GM19328 (cell line): ENCODE results near the gene P2RY6.

Source experiments
- ATAC-seq: cut with Tn5 transposase; IDR thresholded peaks from one replicate; pipeline ENCODE4 v1.9.1; 2021; ENCODE audit warnings: mild to moderate bottlenecking, moderate library complexity; ENCODE audit not compliant: unreplicated experiment

P2RY6 gene

DNA sequence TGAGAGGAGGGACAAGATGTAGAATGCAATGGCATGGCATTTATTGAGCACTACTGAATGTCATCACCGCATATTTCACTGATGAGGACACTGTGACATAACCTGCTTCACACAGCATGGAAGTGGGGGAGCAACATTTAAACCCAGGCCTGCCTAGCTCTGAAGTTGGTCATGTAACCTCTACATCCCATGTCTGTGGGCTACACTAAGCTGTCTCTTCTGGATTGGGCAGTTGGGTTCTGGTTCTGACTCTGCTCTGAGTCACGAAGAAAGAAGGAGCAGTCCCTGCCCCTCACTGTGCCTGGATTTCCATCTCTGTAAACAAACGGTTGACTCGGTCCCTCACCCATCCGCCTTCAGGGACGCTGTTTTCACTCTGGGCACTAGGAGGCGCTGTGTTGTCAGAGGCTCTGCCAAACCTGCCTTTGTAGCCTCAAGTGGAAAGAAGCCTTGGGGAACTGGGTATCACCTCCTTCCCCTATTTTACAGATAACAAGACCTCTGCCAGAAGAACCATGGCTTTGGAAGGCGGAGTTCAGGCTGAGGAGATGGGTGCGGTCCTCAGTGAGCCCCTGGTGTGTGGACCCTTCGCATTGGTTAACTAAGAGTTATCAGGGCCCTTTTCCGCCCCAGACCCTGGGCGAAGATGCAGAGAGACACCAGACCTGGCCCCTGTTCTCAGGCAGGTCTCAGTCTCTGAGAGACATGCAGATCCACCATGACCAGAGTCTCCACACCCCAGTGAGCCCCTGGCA is 23.3 kb downstream of the P2RY6 start:
- no peak for ATAC-seq

GRCh38 chr11:73295996-73296318 is 23.8 kb downstream of the P2RY6 start:
- ATAC-seq, result no peak

- ATAC-seq, result no peak
These were observed 24.5 kb downstream of the P2RY6 start for GRCh38 chr11:73296501-73297230.

GRCh38 chr11:73297231-73297590 is 25.1 kb downstream of the P2RY6 start:
- no peak for ATAC-seq

- no peak for ATAC-seq
These were observed 25.6 kb downstream of the P2RY6 start for GRCh38 chr11:73297702-73298101.

DNA sequence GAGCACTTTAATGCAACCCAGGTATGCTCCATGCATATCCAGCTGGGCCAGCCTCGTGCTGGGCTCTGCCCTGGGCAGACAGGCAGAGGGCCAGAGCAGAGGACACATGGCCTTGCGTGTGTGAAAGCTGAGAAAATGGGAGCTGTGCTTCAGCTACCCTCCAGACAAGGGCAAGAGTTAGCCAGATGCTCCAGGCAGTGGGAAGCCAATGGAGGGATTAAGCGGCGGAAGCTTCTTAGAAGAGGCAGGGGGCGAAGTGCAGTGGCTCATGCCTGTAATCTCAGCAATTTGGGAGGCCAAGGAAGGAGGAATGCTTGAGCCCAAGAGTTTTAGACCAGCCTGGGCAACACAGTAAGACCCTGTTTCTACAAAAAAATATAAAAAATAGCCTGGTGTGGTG is 26.1 kb downstream of the P2RY6 start:
- no peak for ATAC-seq

- no peak for ATAC-seq
These were observed 27.6 kb downstream of the P2RY6 start for GRCh38 chr11:73299751-73300150.

DNA sequence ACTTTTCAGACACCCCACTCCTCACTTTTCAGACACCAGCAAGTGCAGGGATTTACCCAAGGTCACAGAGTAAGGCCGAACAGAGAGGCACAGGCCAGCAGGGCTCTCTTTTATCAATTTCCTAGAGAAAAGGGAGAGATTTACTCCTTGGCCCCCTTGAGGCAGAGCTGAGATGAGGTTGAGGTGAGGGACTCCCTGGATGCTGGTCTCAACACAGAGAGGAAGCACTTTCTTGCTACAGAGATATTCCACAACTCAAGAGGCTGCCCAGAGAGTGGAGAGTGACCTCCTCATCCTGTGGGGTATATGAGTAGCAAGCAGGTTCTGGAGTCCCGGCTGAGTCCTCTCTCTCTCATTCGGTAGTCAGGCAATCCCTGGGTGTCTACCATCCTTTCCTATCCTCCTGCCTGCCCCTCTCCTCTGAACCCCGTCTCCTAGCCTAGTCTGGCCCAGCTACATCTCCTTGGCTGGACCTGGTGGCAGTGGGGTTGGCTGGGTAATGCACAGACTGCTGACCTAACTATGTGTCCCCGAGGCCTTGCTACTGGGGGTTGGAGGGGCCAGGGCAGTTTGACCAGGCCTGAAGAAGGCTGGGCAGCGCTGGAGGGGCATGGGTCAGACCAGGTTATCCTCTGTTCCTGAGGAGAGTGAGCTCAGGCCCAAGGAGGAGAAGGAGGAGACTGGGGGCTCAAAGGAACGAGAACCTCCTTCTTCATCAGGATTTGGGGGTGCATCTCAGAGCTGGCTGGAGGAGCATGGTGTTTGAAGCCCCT is 34.1 kb downstream of the P2RY6 start:
- ATAC-seq, result no peak

DNA sequence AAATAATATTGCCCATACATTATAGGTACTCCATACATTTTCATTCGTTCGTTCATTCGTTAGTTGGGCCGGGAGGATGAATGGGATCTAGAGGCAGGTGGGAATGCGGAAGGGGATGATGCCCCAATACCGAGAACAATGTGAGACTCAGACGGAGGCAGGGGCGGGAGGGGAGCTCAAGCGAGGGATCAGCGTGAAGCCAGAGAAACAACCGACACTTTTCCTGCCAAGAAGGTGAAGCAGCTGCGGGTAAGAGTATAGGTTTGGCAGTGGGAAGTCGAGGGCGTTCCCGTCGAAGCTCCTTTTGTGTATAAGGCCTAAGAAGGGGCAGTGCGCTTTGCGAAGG is 34.8 kb downstream of the P2RY6 start:
- no peak for ATAC-seq

GRCh38 chr11:73307323-73308002 is 35.3 kb downstream of the P2RY6 start:
- ATAC-seq, result peak; percentile 39

DNA sequence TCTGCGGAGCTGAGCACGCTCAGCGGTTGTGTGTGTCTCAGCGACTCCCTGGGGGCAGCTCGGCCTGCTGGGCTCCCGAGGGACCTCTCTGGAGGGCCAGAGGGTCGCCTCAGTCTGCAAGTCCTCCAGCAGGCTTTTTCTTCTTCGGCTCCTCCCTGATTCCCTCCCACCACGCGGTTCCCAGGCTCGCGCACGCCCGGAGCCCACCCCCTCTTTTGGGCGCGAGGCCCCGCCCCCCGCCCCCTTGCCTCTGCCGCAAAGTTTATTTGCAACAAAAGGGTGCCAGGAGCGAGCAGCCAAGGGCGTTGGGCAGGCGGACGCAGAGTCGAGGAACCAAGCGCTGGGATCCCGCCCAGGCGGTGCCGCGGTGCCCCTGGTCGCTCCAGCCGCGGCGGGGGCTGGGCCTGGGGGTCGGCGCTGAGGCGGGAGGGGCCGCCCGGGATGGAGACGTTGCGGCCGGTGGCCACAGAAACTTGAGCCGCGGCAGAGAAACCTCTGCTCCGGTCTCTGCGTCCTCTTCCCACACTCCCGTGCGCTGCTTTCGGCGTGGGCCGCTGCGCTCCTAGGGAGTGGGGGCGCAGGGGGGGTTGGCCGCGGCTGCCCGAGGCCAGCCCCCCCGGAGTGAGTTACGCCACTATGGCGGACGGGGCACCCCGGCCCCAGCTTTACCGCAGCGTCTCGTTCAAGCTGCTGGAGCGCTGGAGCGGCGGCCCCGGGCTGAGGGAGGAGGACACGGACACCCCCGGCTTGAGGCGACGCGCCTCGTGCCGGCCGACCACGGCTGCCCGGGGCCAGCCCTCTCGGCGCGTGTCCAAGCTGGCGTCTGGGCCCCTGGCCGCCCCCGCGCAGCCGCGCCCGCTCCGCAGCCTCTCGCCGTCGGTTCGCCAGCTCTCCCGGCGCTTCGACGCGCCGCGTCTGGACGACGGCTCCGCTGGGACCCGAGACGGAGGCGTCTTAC is 36.1 kb downstream of the P2RY6 start, which contains the start of gene ARHGEF17:
Gene ARHGEF17 (plus strand): TSS at position 274 of the 958 bp plus-strand sequence. CDS start 363 bp downstream, at position 637.
- ATAC-seq, result peak; percentile 40

DNA sequence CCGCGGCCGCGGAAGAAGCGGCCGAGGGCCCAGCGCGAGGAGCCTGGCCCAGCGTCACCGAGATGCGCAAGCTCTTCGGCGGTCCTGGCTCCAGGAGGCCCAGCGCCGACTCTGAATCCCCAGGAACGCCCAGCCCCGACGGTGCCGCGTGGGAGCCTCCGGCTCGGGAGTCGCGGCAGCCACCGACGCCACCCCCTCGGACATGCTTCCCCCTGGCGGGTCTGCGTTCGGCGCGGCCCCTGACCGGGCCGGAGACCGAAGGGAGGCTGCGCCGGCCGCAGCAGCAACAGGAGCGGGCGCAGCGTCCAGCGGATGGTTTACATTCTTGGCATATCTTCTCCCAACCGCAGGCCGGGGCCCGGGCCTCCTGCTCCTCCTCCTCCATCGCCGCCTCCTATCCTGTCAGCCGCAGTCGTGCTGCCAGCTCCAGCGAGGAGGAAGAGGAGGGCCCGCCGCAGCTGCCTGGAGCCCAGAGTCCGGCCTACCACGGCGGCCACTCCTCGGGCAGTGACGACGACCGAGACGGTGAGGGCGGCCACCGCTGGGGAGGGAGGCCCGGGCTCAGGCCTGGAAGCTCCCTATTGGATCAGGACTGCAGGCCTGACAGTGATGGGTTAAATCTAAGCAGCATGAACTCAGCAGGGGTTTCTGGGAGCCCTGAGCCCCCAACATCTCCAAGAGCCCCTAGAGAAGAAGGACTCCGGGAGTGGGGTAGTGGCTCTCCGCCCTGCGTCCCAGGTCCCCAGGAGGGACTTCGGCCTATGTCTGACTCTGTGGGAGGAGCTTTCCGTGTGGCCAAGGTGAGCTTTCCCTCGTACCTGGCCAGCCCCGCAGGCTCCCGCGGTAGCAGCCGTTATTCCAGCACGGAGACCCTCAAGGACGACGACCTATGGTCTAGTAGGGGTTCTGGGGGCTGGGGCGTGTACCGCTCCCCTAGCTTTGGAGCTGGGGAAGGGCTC is 37.1 kb downstream of the P2RY6 start:
- no peak for ATAC-seq

GRCh38 chr11:73310076-73310475 is 37.9 kb downstream of the P2RY6 start:
- ATAC-seq, result no peak

DNA sequence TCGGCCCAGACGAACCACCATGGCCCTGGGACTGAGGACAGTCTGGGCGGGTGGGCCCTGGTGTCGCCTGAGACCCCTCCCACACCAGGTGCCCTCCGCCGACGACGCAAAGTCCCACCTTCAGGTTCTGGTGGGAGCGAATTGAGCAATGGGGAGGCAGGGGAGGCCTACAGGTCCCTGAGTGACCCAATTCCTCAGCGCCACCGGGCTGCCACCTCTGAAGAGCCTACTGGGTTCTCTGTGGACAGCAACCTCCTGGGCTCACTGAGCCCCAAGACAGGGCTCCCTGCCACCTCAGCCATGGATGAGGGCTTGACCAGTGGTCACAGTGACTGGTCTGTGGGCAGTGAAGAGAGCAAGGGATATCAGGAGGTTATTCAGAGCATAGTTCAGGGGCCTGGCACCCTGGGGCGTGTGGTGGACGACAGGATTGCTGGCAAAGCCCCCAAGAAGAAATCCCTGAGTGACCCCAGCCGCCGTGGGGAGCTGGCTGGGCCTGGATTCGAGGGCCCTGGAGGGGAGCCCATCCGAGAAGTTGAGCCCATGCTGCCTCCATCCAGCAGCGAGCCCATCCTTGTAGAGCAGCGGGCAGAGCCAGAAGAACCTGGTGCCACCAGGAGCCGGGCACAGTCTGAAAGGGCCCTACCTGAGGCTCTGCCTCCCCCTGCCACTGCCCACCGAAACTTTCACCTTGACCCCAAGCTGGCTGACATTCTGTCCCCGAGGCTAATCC is 38.7 kb downstream of the P2RY6 start:
- no peak for ATAC-seq

DNA sequence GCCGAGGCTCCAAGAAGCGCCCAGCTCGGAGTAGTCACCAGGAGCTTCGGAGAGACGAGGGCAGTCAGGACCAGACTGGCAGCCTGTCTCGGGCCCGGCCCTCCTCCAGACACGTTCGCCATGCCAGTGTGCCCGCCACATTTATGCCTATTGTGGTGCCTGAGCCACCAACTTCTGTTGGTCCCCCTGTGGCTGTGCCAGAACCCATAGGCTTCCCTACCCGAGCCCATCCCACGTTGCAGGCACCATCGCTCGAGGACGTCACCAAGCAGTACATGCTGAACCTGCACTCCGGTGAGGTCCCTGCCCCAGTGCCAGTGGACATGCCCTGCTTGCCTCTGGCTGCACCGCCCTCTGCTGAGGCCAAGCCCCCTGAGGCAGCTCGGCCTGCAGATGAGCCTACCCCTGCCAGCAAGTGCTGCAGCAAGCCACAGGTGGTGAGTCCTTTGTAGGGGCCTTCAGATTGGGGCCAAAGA is 39.3 kb downstream of the P2RY6 start:
- ATAC-seq, result no peak

- no peak for ATAC-seq
These were observed 39.9 kb downstream of the P2RY6 start for GRCh38 chr11:73312036-73312435.

GRCh38 chr11:73312851-73313327 is 40.8 kb downstream of the P2RY6 start:
- ATAC-seq, result no peak

- no peak for ATAC-seq
These were observed 41.5 kb downstream of the P2RY6 start for GRCh38 chr11:73313652-73314051.
